Measurements from ENCODE around the gene PCDHGA7.
"Not testable (repeated sequence)": the region's sequence is repeated elsewhere in the genome, so short reads cannot be mapped to it uniquely, and the experiment has no call there.

Gene PCDHGA7

DNA sequence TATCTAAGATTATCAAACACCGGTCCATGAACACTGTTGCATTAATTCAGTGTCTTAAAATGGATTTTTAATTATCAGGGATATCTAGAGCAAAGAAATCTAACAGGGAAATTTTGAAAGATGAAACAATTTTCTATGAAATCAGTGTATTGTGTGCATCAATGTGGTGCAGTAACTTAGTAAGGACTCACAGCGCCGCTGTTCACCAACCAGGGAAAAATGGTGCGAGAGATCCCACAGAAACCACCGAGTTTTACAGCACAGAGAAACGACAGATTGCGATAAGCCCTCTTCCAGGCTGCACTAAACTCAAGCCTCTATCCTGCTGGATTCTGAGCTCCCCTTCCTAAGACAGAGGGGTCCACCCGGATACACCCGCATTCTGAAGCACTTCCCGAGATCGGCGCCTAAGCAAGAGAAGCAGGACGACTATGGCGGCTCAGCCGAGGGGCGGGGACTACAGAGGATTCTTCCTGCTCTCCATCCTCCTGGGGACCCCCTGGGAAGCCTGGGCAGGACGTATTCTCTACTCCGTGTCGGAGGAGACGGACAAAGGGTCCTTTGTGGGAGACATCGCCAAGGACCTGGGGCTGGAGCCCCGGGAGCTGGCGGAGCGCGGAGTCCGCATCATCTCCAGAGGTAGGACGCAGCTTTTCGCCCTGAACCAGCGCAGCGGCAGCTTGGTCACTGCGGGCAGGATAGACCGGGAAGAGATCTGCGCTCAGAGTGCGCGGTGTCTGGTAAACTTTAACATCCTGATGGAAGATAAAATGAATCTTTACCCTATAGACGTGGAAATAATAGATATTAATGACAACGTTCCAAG is at the start of gene PCDHGA7:
TSS of gene PCDHGA7 (plus strand) at position 274 of the 826 bp plus-strand sequence. CDS start at position 432, 158 bp downstream.
- H3K36me3 ChIP-seq (ENCODE audit: control insufficient read depth, insufficient read depth, low read length) = no peaks in the 10 kb centered on the region
- peaks cover 15% of the 10 kb centered on the region for H3K27me3 ChIP-seq (ENCODE audit: control insufficient read depth, insufficient read depth, low read length)
- peaks cover 15% of the 10 kb centered on the region for H3K9me3 ChIP-seq (ENCODE audit: control insufficient read depth, low read length)
- H3K4me3 ChIP-seq (ENCODE audit: low read length) = peak within 1 kb of the TSS; percentile 41
- H3K4me1 ChIP-seq (ENCODE audit: control insufficient read depth, insufficient read depth, low read length) = no peaks in the 10 kb centered on the region
- H3K9ac ChIP-seq (ENCODE audit: low read length) = no peak within 1 kb of the TSS

- H3K9ac ChIP-seq (ENCODE audit: low read length) = no peak within 1 kb of the TSS
- H3K9me3 ChIP-seq (ENCODE audit: control insufficient read depth, low read length) = peaks cover 6% of the 10 kb centered on the region
- no peaks in the 10 kb centered on the region for H3K36me3 ChIP-seq (ENCODE audit: control insufficient read depth, insufficient read depth, low read length)
- peaks cover 9% of the 10 kb centered on the region for H3K27me3 ChIP-seq (ENCODE audit: control insufficient read depth, insufficient read depth, low read length)
- no peaks in the 10 kb centered on the region for H3K4me1 ChIP-seq (ENCODE audit: control insufficient read depth, insufficient read depth, low read length)
- no peak within 1 kb of the TSS for H3K4me3 ChIP-seq (ENCODE audit: low read length)
Measured at GRCh38 chr5:141338538-141339306, 43.8 kb upstream of the PCDHGA7 start, which contains the start of gene PCDHGA2. PCDHGA2 (plus strand) TSS chr5:141338760.

- not testable (repeated sequence) for H3K9ac ChIP-seq (ENCODE audit: low read length); H3K36me3 ChIP-seq (ENCODE audit: control insufficient read depth, insufficient read depth, low read length); H3K27me3 ChIP-seq (ENCODE audit: control insufficient read depth, insufficient read depth, low read length); H3K9me3 ChIP-seq (ENCODE audit: control insufficient read depth, low read length); H3K4me1 ChIP-seq (ENCODE audit: control insufficient read depth, insufficient read depth, low read length); H3K4me3 ChIP-seq (ENCODE audit: low read length)
Measured at GRCh38 chr5:141340781-141341354, 41.7 kb upstream of the PCDHGA7 start.

DNA sequence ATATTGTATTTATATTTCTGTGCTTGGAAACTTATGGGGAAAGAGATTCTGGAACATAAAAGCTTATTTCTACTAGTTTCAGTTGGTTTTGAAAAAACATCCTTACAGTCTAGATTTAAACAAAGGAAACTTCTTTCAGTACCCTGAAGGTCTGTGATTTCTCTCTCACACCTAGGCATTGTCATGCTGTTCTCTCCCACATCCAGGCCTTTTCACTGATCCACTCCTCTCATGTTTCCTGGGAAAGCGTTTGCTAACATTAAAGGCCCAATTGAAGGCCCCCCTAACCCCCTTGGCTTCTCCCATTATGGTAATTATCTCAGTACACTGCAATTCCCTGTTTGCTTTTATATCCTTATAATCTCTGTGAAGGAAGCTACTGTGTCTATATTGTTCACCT is 39.8 kb upstream of the PCDHGA7 start:
- Histone ChIP-seq H3K9me3 (ENCODE audit: control insufficient read depth, low read length) (peaks cover 10% of the 10 kb centered on the region), H3K4me3 (ENCODE audit: low read length) (no peak overlapping the region), H3K27me3 (ENCODE audit: control insufficient read depth, insufficient read depth, low read length) (peaks cover 9% of the 10 kb centered on the region), H3K9ac (ENCODE audit: low read length) (no peak overlapping the region), H3K36me3 (ENCODE audit: control insufficient read depth, insufficient read depth, low read length) (no peaks in the 10 kb centered on the region), H3K4me1 (ENCODE audit: control insufficient read depth, insufficient read depth, low read length) (no peaks in the 10 kb centered on the region)

DNA sequence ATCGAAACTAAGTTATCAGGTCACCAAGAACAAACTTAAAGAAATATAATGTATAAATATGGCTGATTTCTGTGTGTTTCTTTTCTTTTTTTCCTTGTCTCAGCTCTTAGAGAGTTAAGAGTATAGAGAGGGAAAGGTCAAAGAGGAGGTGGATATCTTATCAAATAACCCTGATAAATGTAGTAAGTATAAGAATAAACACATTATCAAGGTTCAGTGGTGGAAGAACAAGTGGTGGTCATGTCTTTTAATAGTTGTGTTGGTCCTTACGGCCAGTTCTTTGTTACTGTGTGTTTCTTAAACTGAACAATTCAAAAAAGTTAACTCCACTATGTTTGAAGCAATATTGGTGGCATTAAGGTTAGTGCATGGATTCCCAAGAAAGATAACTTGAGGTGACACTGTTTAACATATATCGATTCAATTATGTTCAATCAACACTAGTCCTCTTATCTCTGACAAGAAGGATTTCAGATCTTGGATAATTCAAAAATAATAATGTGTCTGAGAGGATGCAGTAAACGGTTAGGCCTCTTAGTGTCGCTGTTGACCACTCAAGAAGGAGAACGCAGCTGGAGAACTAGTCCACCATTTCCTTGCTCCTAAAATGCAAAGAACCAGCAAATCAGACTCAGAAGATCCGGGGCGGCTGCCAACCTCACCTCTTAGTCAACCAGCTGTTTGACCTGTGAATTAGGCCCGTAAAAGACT is 39.1 kb upstream of the PCDHGA7 start, which contains the start of gene PCDHGA3:
TSS of gene PCDHGA3 (plus strand) at position 588 of the 711 bp plus-strand sequence. CDS start 205 bp downstream, outside the sequence.
- no peaks in the 10 kb centered on the region for H3K36me3 ChIP-seq (ENCODE audit: control insufficient read depth, insufficient read depth, low read length)
- H3K27me3 ChIP-seq (ENCODE audit: control insufficient read depth, insufficient read depth, low read length) = peaks cover 9% of the 10 kb centered on the region
- H3K9ac ChIP-seq (ENCODE audit: low read length) = no peak within 1 kb of the TSS
- H3K4me3 ChIP-seq (ENCODE audit: low read length) = no peak within 1 kb of the TSS
- no peaks in the 10 kb centered on the region for H3K4me1 ChIP-seq (ENCODE audit: control insufficient read depth, insufficient read depth, low read length)
- peaks cover 10% of the 10 kb centered on the region for H3K9me3 ChIP-seq (ENCODE audit: control insufficient read depth, low read length)

DNA sequence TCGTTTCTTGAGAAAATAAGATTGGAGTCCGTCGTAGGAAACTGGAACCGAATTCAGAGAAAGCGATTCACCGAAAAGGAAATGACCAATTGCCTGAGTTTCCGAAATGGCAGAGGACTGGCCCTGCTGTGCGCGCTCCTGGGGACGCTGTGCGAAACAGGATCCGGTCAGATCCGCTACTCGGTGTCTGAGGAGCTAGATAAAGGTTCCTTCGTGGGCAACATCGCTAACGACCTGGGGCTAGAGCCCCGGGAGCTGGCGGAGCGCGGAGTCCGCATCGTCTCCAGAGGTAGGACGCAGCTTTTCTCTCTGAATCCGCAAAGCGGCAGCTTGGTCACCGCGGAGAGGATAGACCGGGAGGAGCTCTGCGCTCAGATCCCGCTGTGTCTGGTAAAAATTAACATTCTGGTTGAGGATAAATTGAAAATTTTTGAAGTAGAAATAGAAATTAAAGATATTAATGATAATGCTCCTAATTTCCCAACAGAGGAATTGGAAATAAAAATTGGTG is 38.5 kb upstream of the PCDHGA7 start:
- Histone ChIP-seq H3K9me3 (ENCODE audit: control insufficient read depth, low read length) (peaks cover 5% of the 10 kb centered on the region), H3K9ac (ENCODE audit: low read length) (no peak overlapping the region), H3K4me1 (ENCODE audit: control insufficient read depth, insufficient read depth, low read length) (no peaks in the 10 kb centered on the region), H3K36me3 (ENCODE audit: control insufficient read depth, insufficient read depth, low read length) (no peaks in the 10 kb centered on the region), H3K4me3 (ENCODE audit: low read length) (no peak overlapping the region), H3K27me3 (ENCODE audit: control insufficient read depth, insufficient read depth, low read length) (peaks cover 4% of the 10 kb centered on the region)

DNA sequence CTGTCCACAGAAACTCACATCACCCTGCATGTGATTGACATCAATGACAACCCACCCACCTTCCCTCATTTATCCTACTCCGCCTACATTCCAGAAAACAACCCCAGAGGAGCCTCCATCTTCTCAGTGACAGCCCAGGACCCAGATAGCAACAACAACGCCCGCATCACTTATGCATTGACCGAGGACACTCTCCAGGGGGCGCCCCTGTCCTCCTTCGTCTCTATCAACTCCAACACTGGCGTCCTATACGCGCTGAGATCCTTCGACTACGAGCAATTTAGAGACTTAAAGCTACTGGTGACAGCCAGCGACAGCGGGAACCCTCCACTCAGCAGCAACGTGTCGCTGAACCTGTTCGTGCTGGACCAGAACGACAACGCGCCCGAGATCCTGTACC is 37.2 kb upstream of the PCDHGA7 start:
- Histone ChIP-seq H3K9me3 (ENCODE audit: control insufficient read depth, low read length) (peaks cover 9% of the 10 kb centered on the region), H3K27me3 (ENCODE audit: control insufficient read depth, insufficient read depth, low read length) (no peaks in the 10 kb centered on the region)

GRCh38 chr5:141346017-141346416 is 36.5 kb upstream of the PCDHGA7 start:
- H3K27me3 ChIP-seq (ENCODE audit: control insufficient read depth, insufficient read depth, low read length); H3K9ac ChIP-seq (ENCODE audit: low read length); H3K36me3 ChIP-seq (ENCODE audit: control insufficient read depth, insufficient read depth, low read length); H3K4me1 ChIP-seq (ENCODE audit: control insufficient read depth, insufficient read depth, low read length); H3K4me3 ChIP-seq (ENCODE audit: low read length): not testable (repeated sequence)
- H3K9me3 ChIP-seq (ENCODE audit: control insufficient read depth, low read length) = peaks cover 12% of the 10 kb centered on the region

More for the DNA sequence above, 37.2 kb upstream of the PCDHGA7 start:
- Histone ChIP-seq H3K4me3 (ENCODE audit: low read length) (no peak overlapping the region), H3K9ac (ENCODE audit: low read length) (no peak overlapping the region), H3K36me3 (ENCODE audit: control insufficient read depth, insufficient read depth, low read length) (no peaks in the 10 kb centered on the region), H3K4me1 (ENCODE audit: control insufficient read depth, insufficient read depth, low read length) (no peaks in the 10 kb centered on the region)

DNA sequence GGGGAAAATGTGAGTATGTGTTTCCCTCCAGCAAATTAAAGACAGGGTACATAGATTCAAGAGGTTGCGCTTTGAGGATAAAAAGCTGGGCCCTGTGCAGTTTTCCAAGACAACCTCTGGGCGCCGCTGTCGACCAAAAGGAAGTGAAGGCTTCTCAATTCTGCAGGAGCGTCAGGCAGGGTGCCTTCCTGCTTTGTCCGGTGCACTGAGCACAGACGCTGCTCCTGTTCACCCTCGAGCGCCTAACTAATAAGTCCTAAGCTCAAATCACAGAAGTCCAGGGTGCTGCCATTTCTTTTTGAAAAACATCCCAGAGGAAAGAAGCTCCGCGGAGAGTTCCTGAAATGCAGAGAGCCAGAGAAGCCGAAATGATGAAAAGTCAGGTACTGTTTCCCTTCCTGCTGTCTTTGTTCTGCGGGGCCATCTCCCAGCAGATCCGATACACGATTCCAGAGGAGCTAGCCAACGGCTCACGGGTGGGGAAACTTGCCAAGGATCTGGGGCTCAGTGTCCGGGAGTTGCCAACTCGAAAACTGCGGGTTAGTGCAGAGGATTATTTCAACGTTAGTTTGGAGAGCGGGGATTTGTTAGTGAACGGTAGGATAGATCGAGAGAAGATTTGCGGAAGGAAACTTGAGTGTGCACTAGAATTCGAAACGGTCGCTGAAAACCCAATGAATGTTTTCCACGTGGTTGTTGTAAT is 32.5 kb upstream of the PCDHGA7 start, which contains the start of gene PCDHGB1:
TSS of gene PCDHGB1 (plus strand) at position 183 of the 703 bp plus-strand sequence. CDS start at position 345, 162 bp downstream.
- Histone ChIP-seq H3K4me3 (ENCODE audit: low read length) (no peak within 1 kb of the TSS), H3K9ac (ENCODE audit: low read length) (no peak within 1 kb of the TSS), H3K36me3 (ENCODE audit: control insufficient read depth, insufficient read depth, low read length) (no peaks in the 10 kb centered on the region), H3K27me3 (ENCODE audit: control insufficient read depth, insufficient read depth, low read length) (peaks cover 4% of the 10 kb centered on the region), H3K9me3 (ENCODE audit: control insufficient read depth, low read length) (peaks cover 18% of the 10 kb centered on the region), H3K4me1 (ENCODE audit: control insufficient read depth, insufficient read depth, low read length) (no peaks in the 10 kb centered on the region)

DNA sequence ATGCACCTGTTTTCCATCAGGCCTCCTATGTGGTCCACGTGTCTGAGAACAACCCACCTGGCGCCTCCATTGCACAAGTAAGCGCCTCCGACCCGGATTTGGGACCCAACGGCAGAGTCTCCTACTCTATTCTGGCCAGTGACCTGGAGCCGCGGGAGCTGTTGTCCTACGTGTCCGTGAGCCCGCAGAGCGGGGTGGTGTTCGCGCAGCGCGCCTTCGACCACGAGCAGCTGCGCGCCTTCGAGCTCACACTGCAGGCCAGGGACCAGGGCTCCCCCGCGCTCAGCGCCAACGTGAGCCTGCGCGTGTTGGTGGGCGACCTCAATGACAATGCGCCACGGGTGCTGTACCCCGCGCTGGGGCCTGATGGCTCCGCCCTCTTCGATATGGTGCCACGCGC is 31.0 kb upstream of the PCDHGA7 start:
- H3K9me3 ChIP-seq (ENCODE audit: control insufficient read depth, low read length) = peaks cover 18% of the 10 kb centered on the region
- H3K9ac ChIP-seq (ENCODE audit: low read length) = no peak overlapping the region

More for the DNA sequence above, 31.0 kb upstream of the PCDHGA7 start:
- H3K36me3 ChIP-seq (ENCODE audit: control insufficient read depth, insufficient read depth, low read length) = no peaks in the 10 kb centered on the region
- no peak overlapping the region for H3K4me3 ChIP-seq (ENCODE audit: low read length)
- peaks cover 4% of the 10 kb centered on the region for H3K27me3 ChIP-seq (ENCODE audit: control insufficient read depth, insufficient read depth, low read length)
- no peaks in the 10 kb centered on the region for H3K4me1 ChIP-seq (ENCODE audit: control insufficient read depth, insufficient read depth, low read length)

Measured in mucosa of stomach (tissue), 1 donor.